Caco-2 (cell line): ENCODE results near the gene DUSP5. TPM values are rescaled to one million over a fixed set of nuclear protein-coding genes. Genes with fewer than 3 reads are reported as not detected.

ENCODE experiments used
- BruUV-seq: library from RNA; stranded (reverse); fragments of 400-500 nt; replicated peaks from 2 replicates; lab custom pipeline; 2021; lab: Mats Ljungman, UMichigan
- CTCF ChIA-PET: fragments of 300-600 bp; sonication (Branson Sonifier 250); formaldehyde crosslinking; loops from one replicate; lab custom pipeline; 2022; ENCODE audit warnings: antibody characterized with exemption; lab: Charles Lee
- POLR2A ChIA-PET: fragments of 300-600 bp; sonication (Branson Sonifier 250); formaldehyde crosslinking; loops from one replicate; lab custom pipeline; 2022; ENCODE audit warnings: antibody characterized with exemption; lab: Charles Lee
- DNase-seq, 2 experiments: peaks; one replicate each; pipeline versions ENCODE4 v3.0.0 to v3.0.0-alpha.2; 2020 to 2022
- H3K27me3 ChIP-seq: replicated peaks from 2 replicates; pipeline ENCODE4 v1.6.0; 2011; ENCODE audit warnings: low read length; ENCODE audit not compliant: control insufficient read depth, insufficient read depth
- H3K36me3 ChIP-seq: 2 replicates; pipeline ENCODE4 v1.5.1; 2011; ENCODE audit warnings: low read length; ENCODE audit not compliant: control insufficient read depth, insufficient read depth
- H3K4me1 ChIP-seq: fragments of 250-450 bp; sonication (Bioruptor Pico); 2 replicates; pipeline ENCODE4 v1.5.1; 2020; ENCODE audit warnings: mild to moderate bottlenecking
- H3K4me3 ChIP-seq: 2 replicates; pipeline ENCODE4 v1.5.1; 2011; ENCODE audit warnings: low read depth, mild to moderate bottlenecking, control low read depth, low read length
- H3K9me3 ChIP-seq: fragments of 250-450 bp; sonication (Bioruptor Pico); 2 replicates; pipeline ENCODE4 v1.5.1; 2020; ENCODE audit warnings: mild to moderate bottlenecking, moderate library complexity
- H3K27ac Mint-ChIP-seq: one replicate; pipeline ENCODE4 v1.8.0; 2022; ENCODE audit warnings: mixed read lengths; ENCODE audit not compliant: unreplicated experiment
- H3K27me3 Mint-ChIP-seq: one replicate; pipeline ENCODE4 v1.8.0; 2022; ENCODE audit warnings: mixed read lengths; ENCODE audit not compliant: insufficient read depth, unreplicated experiment
- H3K36me3 Mint-ChIP-seq: one replicate; pipeline ENCODE4 v1.8.0; 2022; ENCODE audit warnings: mild to moderate bottlenecking, mixed read lengths; ENCODE audit not compliant: insufficient read depth, unreplicated experiment
- H3K4me1 Mint-ChIP-seq: one replicate; pipeline ENCODE4 v1.8.0; 2022; ENCODE audit warnings: low read depth, mixed read lengths; ENCODE audit not compliant: unreplicated experiment
- H3K4me3 Mint-ChIP-seq: one replicate; pipeline ENCODE4 v1.8.0; 2022; ENCODE audit warnings: mild to moderate bottlenecking, moderate library complexity, mixed read lengths; ENCODE audit not compliant: unreplicated experiment
- H3K9me3 Mint-ChIP-seq: one replicate; pipeline ENCODE4 v1.8.0; 2022; ENCODE audit warnings: mixed read lengths; ENCODE audit not compliant: unreplicated experiment
- CTCF ChIP-seq, 2 experiments: fragments of 200-600 bp in 1 of 2; IDR thresholded peaks; 1 replicate in 1 of 2; 2 replicates in 1 of 2; pipeline versions ENCODE4 v1.5.1 to v1.8.0; 2011 to 2022; ENCODE audit warnings: antibody characterized with exemption in 1 of 2, control low read depth in 1 of 2, inconsistent platforms in 1 of 2, low read depth in 1 of 2, low read length in 1 of 2, mild to moderate bottlenecking in 1 of 2, moderate library complexity in 1 of 2; ENCODE audit not compliant: insufficient read depth in 1 of 2, severe bottlenecking in 1 of 2, unreplicated experiment in 1 of 2
- intact Hi-C: fragments of 100-400 bp; cut with micrococcal nuclease; formaldehyde crosslinking; loops from one replicate; pipeline ENCODE4 v1.10.0; 2022; ENCODE audit not compliant: unreplicated experiment
- total RNA-seq: library from RNA; stranded (reverse); gene quantifications from 2 replicates; pipeline ENCODE4 v1.2.3, GENCODE V29; 2022

Gene DUSP5
- total RNA-seq, 1 experiment from 2014 or later: 15.0 TPM

- POLR2A ChIA-PET: no interaction called here
- Mint-ChIP-seq H3K27ac (no peak overlapping the region), H3K4me1 (peaks cover 8% of the 10 kb centered on the region), H3K27me3 (no peaks in the 10 kb centered on the region), H3K4me3 (no peak overlapping the region), H3K9me3 (no peaks in the 10 kb centered on the region), H3K36me3 (no peaks in the 10 kb centered on the region)
- CTCF ChIA-PET: interaction anchor here (0.8 kb wide), 1 partner anchor 12 kb away, joined by 5 read pairs; no protein-coding TSS in a partner anchor
- Histone ChIP-seq H3K27me3 (no peaks in the 10 kb centered on the region), H3K36me3 (no peaks in the 10 kb centered on the region), H3K4me1 (peaks cover 19% of the 10 kb centered on the region), H3K9me3 (no peaks in the 10 kb centered on the region), H3K4me3 (no peak overlapping the region)
- intact Hi-C loops: no loop called here
- DNase-seq: no peak
- BruUV-seq: no TSS peak
- TF ChIP-seq CTCF (IDR thresholded peaks at IDR 0.05; ENCODE audit: insufficient read depth in 1 of 2, low read depth in 1 of 2, low read length in 1 of 2, severe bottlenecking in 1 of 2, unreplicated experiment in 1 of 2): no peak
These were observed 26.1 kb upstream of the DUSP5 start for GRCh38 chr10:110471566-110472139.

- H3K9me3 ChIP-seq: no peaks in the 10 kb centered on the region
- H3K4me1 ChIP-seq: peaks cover 19% of the 10 kb centered on the region
- no peaks in the 10 kb centered on the region for H3K36me3 Mint-ChIP-seq
- ChIA-PET POLR2A (no interaction called here), CTCF (no interaction called here)
- no peak overlapping the region for H3K27ac Mint-ChIP-seq
- no peak for DNase-seq
- no peak overlapping the region for H3K4me3 Mint-ChIP-seq
- H3K4me1 Mint-ChIP-seq: peaks cover 16% of the 10 kb centered on the region
- no peaks in the 10 kb centered on the region for H3K27me3 Mint-ChIP-seq
- no TSS peak for BruUV-seq
- H3K4me3 ChIP-seq: no peak overlapping the region
- H3K9me3 Mint-ChIP-seq: peaks cover 9% of the 10 kb centered on the region
- TF ChIP-seq CTCF (IDR thresholded peaks at IDR 0.05; ENCODE audit: insufficient read depth in 1 of 2, low read depth in 1 of 2, low read length in 1 of 2, severe bottlenecking in 1 of 2, unreplicated experiment in 1 of 2): no peak
- H3K27me3 ChIP-seq: no peaks in the 10 kb centered on the region
- no peaks in the 10 kb centered on the region for H3K36me3 ChIP-seq
- intact Hi-C loops: no loop called here
These were observed 23.7 kb upstream of the DUSP5 start for GRCh38 chr10:110474017-110474416.

- Histone ChIP-seq H3K9me3 (no peaks in the 10 kb centered on the region), H3K36me3 (no peaks in the 10 kb centered on the region), H3K4me1 (peaks cover 19% of the 10 kb centered on the region), H3K4me3 (no peak overlapping the region), H3K27me3 (no peaks in the 10 kb centered on the region)
- no peak for DNase-seq
- BruUV-seq: no TSS peak
- ChIA-PET POLR2A (no interaction called here), CTCF (no interaction called here)
- H3K27ac Mint-ChIP-seq: no peak overlapping the region
- peaks cover 9% of the 10 kb centered on the region for H3K9me3 Mint-ChIP-seq
- peaks cover 16% of the 10 kb centered on the region for H3K4me1 Mint-ChIP-seq
- no peak for TF ChIP-seq CTCF (IDR thresholded peaks at IDR 0.05; ENCODE audit: insufficient read depth in 1 of 2, low read depth in 1 of 2, low read length in 1 of 2, severe bottlenecking in 1 of 2, unreplicated experiment in 1 of 2)
- H3K27me3 Mint-ChIP-seq: no peaks in the 10 kb centered on the region
- no peak overlapping the region for H3K4me3 Mint-ChIP-seq
- H3K36me3 Mint-ChIP-seq: no peaks in the 10 kb centered on the region
- intact Hi-C loops: no loop called here
These were observed 22.9 kb upstream of the DUSP5 start for GRCh38 chr10:110474826-110475225.
